HG03025 (cell line): Measurements from ENCODE around the gene DIP2C.
"Not testable (repeated sequence)": the region's sequence is repeated elsewhere in the genome, so short reads cannot be mapped to it uniquely, and the experiment has no call there.

Source experiments
- ATAC-seq: cut with Tn5 transposase; IDR thresholded peaks from one replicate; pipeline ENCODE4 v1.9.1; 2021; ENCODE audit warnings: mild to moderate bottlenecking, moderate library complexity; ENCODE audit not compliant: unreplicated experiment, low FRiP score

Gene DIP2C

GRCh38 chr10:327889-328852 is 361.3 kb downstream of the DIP2C start:
- no peak for ATAC-seq

- ATAC-seq = no peak
Observed at GRCh38 chr10:326894-327635, 362.4 kb downstream of the DIP2C start.

GRCh38 chr10:326350-326749 is 363.1 kb downstream of the DIP2C start:
- no peak for ATAC-seq

- ATAC-seq = no peak
Observed at GRCh38 chr10:325282-325681, 364.2 kb downstream of the DIP2C start.

- no peak for ATAC-seq
Observed at GRCh38 chr10:324593-324992, 364.9 kb downstream of the DIP2C start.

GRCh38 chr10:323651-324293 is 365.7 kb downstream of the DIP2C start:
- peak; percentile 84 for ATAC-seq

- ATAC-seq = not testable (repeated sequence)
Observed at GRCh38 chr10:323046-323445, 366.4 kb downstream of the DIP2C start.

GRCh38 chr10:320771-321170 is 368.7 kb downstream of the DIP2C start:
- no peak for ATAC-seq

- ATAC-seq = no peak
Observed at GRCh38 chr10:317926-318325, 371.5 kb downstream of the DIP2C start.

- peak; percentile 94 for ATAC-seq
Observed at GRCh38 chr10:317271-317769, 372.1 kb downstream of the DIP2C start.

GRCh38 chr10:316390-316789 is 373.1 kb downstream of the DIP2C start:
- ATAC-seq = no peak

GRCh38 chr10:314871-315270 is 374.6 kb downstream of the DIP2C start:
- no peak for ATAC-seq

- no peak for ATAC-seq
Observed at GRCh38 chr10:314381-314780, 375.1 kb downstream of the DIP2C start.

- ATAC-seq = no peak
Observed at GRCh38 chr10:311901-312665, 377.4 kb downstream of the DIP2C start.

- no peak for ATAC-seq
Observed at GRCh38 chr10:310976-311639, 378.4 kb downstream of the DIP2C start.

GRCh38 chr10:310371-310770 is 379.1 kb downstream of the DIP2C start:
- ATAC-seq = no peak

GRCh38 chr10:308572-309085 is 380.8 kb downstream of the DIP2C start:
- ATAC-seq = no peak

- ATAC-seq = no peak
Observed at GRCh38 chr10:308101-308500, 381.4 kb downstream of the DIP2C start.

- ATAC-seq = no peak
Observed at GRCh38 chr10:307659-308058, 381.8 kb downstream of the DIP2C start.
